ENCODE results near the gene PICK1.

DNA sequence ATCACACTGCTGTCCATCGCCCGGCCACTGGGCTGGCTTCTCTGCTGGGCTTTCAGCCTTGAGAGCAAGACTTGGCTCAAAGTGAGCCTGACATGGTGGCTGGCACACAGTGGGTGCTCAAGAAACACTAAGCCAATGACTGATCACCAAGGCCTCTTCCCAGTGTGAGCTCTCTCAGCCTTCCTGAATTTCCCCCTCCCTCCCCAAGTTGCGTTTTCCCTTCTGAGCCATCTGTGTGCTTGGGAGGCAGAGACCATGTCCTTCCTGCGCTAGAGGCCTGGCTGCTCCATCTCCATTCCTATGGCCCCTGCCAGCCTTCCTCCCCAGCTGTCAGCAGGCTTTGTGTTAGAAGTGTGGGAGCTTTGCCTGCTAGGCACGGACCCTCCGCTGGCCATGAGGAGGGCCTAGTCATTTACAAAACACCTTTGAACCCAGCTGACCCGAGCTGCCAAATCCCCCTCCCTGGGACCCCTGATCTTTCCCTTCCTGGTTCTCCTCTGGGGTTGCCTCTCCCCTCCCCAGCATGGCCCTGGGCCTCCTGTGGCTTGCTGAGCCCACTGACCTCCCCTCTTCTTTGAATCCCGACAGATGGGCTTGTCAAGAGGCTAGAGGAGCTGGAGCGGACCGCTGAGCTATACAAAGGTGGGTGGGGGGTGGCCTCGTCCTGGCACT is 13.2 kb downstream of the PICK1 start:
- TF ChIP-seq, protein P1, sequence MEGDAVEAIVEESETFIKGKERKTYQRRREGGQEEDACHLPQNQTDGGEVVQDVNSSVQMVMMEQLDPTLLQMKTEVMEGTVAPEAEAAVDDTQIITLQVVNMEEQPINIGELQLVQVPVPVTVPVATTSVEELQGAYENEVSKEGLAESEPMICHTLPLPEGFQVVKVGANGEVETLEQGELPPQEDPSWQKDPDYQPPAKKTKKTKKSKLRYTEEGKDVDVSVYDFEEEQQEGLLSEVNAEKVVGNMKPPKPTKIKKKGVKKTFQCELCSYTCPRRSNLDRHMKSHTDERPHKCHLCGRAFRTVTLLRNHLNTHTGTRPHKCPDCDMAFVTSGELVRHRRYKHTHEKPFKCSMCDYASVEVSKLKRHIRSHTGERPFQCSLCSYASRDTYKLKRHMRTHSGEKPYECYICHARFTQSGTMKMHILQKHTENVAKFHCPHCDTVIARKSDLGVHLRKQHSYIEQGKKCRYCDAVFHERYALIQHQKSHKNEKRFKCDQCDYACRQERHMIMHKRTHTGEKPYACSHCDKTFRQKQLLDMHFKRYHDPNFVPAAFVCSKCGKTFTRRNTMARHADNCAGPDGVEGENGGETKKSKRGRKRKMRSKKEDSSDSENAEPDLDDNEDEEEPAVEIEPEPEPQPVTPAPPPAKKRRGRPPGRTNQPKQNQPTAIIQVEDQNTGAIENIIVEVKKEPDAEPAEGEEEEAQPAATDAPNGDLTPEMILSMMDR (IDR thresholded peaks at IDR 0.05), result no peak
- no peak for TF ChIP-seq EZH2 (IDR thresholded peaks at IDR 0.05)

All from neural progenitor cell (in vitro differentiated cells).